Stimulated activated CD4-positive, alpha-beta T cell treated with anti-CD3 and anti-CD28 coated beads, Interleukin-12 subunit alpha, Interleukin-12 subunit beta, amount 100 ng/mL, for 24 hours (primary cell): ENCODE data around the gene KRTAP9-9.
"Not testable (repeated sequence)": the region's sequence is repeated elsewhere in the genome, so short reads cannot be mapped to it uniquely, and the experiment has no call there.

Experiments used
- DNase-seq, 2 experiments: peaks; one replicate each; pipeline ENCODE4 v3.0.0-alpha.2; 2020; ENCODE audit warnings: low read depth in 2 of 2

Gene KRTAP9-9

DNA sequence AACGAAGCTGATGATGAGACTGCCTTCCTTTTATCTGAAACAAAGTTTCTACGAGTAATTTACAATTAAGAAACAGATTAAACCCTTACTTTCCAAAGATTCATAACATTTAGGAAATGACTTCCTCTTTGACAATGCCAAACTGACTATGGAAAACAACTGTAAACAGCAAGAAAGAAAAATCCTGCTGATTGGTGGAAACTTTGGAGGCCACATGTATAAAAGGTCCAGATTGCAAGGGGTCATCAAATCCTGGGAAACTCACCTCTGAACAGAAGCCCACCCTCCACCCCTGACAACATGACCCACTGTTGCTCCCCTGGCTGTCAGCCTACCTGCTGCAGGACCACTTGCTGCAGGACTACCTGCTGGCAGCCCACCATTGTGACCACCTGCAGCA lies 9.9 kb downstream of the KRTAP9-9 start, which contains the start of gene KRTAP9-6:
Gene KRTAP9-6 (plus strand): TSS at position 301 of the 400 bp plus-strand sequence. CDS start 0 bp downstream, at position 301.
- no peak for DNase-seq

DNA sequence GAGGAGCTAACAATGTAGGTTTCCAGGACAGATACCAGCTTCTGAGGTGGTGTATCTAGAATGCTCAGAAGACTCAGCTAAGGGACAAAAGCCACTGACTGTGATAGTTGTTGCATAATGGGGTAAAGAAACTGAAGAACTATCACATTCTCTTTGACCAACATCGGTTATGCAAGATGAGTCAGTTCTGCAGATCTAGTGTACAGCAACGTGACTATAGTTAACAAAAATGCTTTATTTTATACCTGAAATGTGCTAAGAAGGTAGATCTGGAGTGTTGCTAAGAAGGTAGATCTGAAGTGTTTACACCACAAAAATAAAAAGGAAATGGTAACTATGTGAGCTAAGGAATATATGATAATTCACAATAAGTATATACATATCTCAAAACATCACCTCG lies 12.5 kb downstream of the KRTAP9-9 start:
- no peak for DNase-seq

DNA sequence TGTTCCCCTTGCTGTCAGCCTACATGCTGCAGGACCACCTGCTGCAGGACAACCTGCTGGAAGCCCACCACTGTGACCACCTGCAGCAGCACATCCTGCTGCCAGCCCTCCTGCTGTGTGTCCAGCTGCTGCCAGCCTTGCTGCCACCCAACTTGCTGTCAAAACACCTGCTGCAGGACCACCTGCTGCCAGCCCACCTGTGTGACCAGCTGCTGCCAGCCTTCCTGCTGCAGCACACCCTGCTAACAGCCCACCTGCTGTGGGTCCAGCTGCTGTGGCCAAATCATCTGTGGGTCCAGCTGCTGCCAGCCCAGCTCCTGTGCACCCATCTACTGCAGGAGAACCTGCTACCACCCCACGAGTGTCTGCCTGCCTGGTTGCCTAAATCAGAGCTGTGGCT lies 16.1 kb downstream of the KRTAP9-9 start:
- DNase-seq: not testable (repeated sequence)

DNA sequence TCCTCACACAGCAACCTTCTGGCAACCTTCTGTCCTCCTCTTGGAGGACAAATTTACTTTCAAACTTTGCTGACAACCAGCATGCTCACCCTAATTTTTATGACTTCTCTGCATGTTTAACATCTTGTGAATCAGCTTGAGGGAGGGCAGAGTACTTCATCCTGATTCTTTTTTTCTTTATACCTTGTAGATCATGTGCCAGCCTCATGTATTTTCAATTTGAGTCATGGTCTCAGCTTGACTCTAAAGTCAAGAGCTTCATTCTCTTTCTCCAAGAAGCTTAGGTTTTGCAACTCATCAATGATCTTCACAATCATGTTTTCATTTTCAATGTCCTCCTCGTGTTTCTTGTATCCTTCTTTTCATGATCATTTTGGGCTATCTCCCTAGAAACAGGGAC lies 16.7 kb downstream of the KRTAP9-9 start:
- no peak for DNase-seq

DNA sequence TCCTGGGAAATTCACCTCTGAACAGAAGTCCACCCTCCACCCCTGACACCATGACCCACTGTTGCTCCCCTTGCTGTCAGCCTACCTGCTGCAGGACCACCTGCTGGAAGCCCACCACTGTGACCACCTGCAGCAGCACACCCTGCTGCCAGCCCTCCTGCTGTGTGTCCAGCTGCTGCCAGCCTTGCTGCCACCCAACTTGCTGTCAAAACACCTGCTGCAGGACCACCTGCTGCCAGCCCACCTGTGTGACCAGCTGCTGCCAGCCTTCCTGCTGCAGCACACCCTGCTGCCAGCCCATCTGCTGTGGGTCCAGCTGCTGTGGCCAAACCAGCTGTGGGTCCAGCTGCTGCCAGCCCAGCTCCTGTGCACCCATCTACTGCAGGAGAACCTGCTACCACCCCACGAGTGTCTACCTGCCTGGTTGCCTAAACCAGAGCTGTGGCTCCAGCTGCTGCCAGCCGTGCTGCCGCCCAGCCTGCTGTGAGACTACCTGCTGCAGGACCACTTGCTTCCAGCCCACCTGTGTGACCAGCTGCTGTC lies 20.5 kb downstream of the KRTAP9-9 start, which contains the start of gene KRTAP9-7:
Gene KRTAP9-7 (plus strand): TSS at position 51 of the 543 bp plus-strand sequence. CDS start 0 bp downstream, at position 51.
- not testable (repeated sequence) for DNase-seq

DNA sequence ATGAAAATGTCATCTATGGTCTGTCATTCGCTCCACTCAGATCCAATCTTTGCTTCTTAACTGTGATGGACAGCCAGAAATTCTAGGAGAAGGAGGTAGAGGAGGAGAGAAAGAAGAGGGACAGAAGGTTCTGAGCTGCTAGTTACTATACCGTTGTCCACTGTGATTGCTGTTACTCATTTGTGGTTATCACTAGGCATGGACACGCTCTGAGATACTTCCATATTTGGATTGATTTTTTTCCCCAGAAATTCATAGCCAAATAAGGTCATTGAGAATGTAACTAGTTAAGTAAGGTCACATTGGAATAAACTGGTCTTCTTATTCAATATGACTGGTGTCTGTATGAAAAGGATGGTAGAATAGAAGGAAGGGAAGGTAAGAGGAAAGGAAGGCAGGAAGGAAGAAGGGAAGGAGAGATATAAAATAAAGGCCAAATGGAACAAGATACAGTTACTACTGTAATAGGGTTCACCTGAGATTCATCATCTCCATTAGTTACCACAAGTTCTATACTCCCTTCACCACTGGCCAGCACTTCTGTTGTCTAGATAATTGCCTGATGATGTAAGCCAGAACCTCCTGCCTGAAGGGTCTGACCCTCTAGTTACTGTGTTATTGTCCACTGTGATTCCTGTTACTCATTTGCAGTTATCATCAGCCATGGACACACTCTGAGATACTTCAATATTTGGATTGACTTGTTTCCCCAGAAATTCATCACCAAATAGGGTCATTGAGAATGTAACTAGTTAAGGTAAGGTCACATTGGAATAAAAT lies 23.2 kb downstream of the KRTAP9-9 start:
- no peak for DNase-seq

DNA sequence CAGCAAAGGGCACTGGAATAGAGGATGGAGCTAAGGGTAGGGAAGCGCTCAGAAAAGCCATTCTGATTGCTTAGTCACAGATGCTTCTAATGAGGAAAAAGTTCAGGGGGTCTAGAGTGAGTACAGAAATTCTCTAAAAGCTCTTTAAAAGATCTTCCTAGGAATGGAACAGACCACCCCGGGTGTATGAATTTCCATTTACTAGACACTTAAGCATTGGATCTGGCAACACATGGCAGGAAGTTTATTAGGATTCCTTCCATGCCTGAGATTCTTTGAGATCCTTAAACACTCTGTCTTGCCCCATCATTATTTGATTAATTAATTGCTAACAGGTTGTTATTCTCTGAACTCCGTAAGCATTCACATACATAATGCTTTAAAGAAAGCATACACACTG lies 28.9 kb downstream of the KRTAP9-9 start:
- DNase-seq: no peak

DNA sequence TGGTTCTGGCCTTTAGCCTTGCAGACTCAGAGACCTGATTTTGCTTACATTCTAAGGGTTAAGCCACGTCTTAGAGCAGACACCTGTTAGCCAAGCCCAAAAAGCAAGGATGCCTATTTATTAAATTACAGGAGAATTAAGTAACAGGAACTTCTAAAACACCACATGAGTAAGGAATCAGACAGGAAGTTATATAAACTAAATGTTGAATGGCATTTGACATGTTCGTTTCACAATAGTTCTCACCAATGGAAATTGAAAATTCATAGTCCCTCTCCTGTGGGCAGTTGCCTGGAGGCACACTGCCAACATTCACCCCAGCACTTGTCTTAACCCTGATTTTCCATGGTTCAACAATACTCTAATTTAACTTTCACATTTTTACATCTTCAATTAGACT lies 29.4 kb downstream of the KRTAP9-9 start:
- no peak for DNase-seq

DNA sequence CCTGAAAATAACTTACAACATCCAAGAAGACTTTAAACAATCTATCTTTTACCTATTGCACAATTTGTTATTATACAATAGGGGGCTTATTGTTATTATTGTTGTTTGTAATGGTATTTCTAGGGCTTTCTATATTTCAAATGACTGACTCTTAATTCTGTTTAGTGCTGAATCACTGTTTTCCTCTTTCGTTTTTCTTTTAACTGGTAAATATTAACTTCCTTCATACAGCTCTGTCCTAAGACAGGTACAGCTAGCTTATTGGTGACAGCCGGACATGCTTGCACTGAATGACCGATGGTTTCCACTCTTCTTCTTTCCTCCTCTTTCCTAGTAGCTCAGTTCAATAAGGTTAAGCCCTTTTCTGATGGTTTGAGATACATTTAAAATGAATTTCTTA lies 31.9 kb downstream of the KRTAP9-9 start:
- no peak for DNase-seq

DNA sequence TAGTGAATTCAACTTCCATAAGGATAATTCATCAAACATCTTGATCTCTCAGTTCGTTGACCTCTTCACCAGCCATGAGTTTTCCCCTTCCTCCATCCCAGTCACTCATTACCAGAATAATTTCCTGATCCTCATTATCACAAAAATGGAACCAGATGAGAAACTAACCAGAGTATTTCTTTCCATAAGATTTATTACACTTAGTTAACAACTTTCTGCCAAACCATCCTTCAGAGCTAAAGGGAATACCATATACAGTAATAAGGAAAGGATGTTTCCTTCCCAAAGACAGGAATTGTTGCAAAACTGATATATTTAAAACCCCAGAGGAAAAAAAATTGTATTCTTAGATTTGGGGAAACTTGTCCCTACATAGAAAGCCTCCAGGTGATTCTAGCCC lies 38.8 kb downstream of the KRTAP9-9 start:
- no peak for DNase-seq

DNA sequence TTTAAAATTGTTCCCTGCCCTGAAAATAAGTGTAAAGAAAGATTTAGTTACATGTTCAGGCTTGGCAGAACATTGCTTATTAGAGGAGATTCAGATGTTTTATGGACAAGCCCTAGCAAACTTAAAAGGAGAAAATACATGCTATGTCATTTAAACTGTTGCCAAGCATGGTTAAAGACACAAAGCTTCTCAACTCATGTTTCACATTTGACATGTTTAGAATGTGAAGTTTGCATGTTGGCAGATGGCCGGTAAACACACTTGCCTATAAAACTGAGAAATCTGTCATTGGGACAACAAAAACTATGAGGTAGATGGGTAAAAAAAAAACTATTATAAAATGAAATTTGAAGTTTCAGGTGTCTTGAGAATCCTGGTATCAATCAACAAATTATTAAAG lies 41.7 kb downstream of the KRTAP9-9 start:
- DNase-seq: no peak

DNA sequence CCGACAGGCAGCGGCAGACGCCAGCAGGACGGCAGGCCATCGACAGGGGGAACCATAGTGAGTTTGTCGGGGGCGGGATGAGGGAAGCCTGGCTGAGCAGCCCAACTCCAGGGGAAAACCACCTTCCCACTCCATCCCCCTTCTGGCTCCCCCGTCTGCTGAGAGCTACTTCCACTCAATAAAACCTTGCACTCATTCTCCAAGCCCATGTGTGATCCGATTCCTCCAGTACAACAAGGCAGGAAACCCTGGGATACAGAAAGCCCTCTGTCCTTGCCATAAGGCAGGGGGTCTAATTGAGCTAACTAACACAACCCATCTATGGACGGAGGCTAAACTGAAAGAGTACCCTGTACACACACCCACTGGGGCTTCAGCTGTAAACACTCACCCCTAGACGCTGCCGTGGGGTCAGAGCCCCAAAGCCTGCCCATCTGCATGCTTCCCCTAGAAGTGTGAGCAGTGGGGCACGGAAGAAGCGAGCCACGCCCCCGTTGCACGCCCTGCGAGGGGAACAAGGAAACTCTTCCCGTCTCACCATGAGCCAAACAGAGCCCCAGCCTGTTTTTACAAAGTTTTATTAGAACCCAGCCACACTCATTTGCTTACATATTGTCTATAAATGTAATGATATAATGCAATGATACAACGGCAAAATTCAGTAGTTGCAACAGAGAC lies 43.4 kb downstream of the KRTAP9-9 start:
- DNase-seq: no peak

DNA sequence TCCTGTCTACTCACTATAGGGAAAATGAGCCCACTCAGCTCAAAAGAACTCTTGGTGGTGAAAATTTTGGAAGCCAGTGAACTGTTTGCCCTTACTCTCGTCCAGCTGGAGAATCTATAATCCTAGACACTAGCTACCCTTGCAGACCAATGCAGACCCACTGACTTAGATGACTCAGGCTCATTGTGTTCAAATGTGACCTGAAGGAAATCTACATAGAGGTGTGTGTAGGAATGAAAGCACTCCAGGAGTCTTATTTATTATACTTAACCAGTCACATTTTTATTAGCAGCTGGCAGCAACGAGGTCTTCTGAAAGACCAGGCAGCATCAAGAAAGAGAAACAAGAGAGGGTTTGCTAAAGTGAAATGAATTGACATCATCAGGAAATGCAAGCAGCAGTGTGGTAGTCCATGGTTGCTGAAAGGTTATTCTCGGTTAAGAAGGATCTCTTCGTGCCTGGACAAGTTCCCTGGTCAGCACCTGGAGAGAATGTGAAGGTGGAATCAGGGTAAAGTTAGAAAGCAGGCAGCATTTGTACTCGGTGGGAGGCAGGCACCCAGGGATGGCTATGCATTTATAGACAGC lies 46.1 kb downstream of the KRTAP9-9 start:
- DNase-seq: no peak

DNA sequence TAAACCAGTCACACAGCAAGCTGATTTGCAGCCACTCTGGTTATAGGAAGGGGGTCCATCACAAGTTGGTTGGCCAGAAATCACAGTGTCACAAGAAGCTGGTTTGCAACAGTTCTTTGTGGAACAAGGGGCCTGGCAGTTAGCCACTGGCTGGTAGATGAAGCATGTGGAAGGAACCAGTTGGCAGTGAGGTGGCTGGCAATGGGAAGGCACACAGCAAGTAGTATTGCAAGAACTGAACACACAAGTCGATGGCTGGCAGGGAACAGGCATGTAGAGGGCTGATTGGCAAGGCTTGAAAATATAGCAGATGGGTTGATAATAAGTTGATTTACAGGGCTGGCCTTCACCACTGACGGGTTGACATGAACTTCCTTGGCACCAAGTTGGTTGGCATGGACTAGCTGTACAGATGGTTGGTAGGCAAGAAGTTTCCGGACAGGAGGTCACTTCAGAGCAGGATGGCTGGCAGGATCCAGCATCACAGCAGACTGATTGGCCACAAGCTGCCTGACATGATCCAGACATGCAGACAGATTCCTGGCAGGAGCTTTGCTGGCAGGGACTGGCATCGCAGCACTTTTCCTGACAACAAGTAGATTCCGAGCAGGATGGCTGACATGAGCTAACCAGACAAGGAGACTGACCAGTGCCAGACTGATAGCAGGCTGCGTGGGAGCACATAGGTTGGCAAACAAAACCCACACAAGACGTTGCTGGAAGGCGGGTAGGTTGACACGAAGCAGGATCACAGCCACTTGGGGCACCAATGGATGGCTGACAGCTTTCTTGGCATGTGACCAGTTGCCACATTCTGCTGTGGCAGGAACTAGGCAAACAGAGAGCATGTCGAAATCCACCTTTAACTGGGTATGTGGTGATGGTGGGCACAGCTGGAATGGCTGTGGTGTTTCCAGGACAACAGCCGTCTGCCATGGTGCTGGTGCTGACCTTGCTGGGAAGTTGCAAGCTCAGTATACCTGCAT lies 47.0 kb downstream of the KRTAP9-9 start, which contains the start of gene KRTAP29-1:
Gene KRTAP29-1 (minus strand): TSS at position 936 of the 986 bp plus-strand sequence. CDS start 0 bp downstream, at position 936.
- DNase-seq: no peak

DNA sequence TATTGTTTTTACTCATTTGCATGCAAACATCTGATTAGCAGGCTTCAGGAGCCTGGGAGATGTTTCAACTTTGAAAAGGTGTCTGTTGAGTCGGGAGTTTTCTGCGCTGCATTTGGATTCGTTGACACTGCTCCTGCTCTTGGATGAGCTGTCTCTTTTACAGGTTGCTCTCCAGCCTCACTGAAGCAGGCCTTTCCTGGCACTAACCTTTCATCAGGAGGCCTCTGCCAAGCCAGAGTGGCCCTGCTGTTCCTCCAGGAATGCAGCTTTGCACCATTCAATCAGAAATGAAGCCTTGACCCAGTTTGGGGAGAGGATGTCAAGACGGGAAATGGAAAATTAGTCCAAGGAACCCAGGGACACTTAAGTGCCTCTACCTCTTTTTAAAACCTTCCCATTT lies 47.8 kb downstream of the KRTAP9-9 start:
- DNase-seq: no peak

DNA sequence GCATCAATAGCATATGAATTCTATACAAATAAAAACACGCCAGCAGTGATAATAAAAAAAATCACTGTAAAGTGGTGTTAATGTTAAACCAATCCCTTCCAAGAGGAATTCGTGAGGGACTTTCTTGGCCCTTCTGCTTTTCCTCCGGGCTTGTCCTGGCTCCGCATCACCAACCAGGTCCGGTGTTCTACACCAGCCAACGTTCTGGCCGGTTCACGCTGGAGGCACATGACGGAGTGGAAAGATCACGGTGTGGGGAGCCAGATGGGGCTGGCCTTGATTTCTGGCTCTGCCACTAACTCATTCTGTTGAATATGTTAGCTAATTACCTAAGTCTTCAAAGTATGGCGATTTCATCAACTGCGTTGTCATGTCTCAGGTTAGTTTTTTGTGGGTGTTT lies 48.9 kb downstream of the KRTAP9-9 start:
- DNase-seq: no peak
